HEK293T (cell line): ENCODE data around the gene PHF20.
"Not testable (repeated sequence)": the region's sequence is repeated elsewhere in the genome, so short reads cannot be mapped to it uniquely, and the experiment has no call there.

Source experiments
- CTCF ChIA-PET: fragments of 350-600 bp; formaldehyde crosslinking; extraction: SDS; loops from one replicate; lab custom pipeline; 2021; ENCODE audit warnings: antibody characterized with exemption, inconsistent platforms; lab: Yijun Ruan, JAX
- POLR2A ChIA-PET: fragments of 350-600 bp; formaldehyde crosslinking; extraction: SDS; loops from one replicate; lab custom pipeline; 2020; ENCODE audit warnings: antibody characterized with exemption, inconsistent platforms; lab: Yijun Ruan, JAX
- DNase-seq: peaks from one replicate; pipeline ENCODE4 v3.0.0; 2012; ENCODE audit warnings: mixed read lengths; ENCODE audit errors: extremely low spot score
- ARNT ChIP-seq: fragments of 450-650 bp; IDR thresholded peaks from 2 replicates; pipeline ENCODE4 v1.6.1; 2017; ENCODE audit warnings: mild to moderate bottlenecking
- BHLHE40 ChIP-seq: fragments of 450-650 bp; IDR thresholded peaks from 2 replicates; pipeline ENCODE4 v1.6.1; 2016; ENCODE audit warnings: mild to moderate bottlenecking, moderate library complexity, borderline replicate concordance
- CTBP1 ChIP-seq: fragments of 450-650 bp; IDR thresholded peaks from 2 replicates; pipeline ENCODE4 v1.6.1; 2016; ENCODE audit warnings: borderline replicate concordance
- ELF4 ChIP-seq: fragments of 450-650 bp; IDR thresholded peaks from 2 replicates; pipeline ENCODE4 v1.6.1; 2017; ENCODE audit warnings: antibody characterized with exemption
- FOXA1 ChIP-seq: fragments of 450-650 bp; IDR thresholded peaks from 2 replicates; pipeline ENCODE4 v1.6.1; 2016; ENCODE audit warnings: mild to moderate bottlenecking
- FOXK2 ChIP-seq: fragments of 450-650 bp; IDR thresholded peaks from 2 replicates; pipeline ENCODE4 v1.6.1; 2016; ENCODE audit warnings: mild to moderate bottlenecking
- FOXM1 ChIP-seq: fragments of 450-650 bp; IDR thresholded peaks from 2 replicates; pipeline ENCODE4 v1.6.1; 2017; ENCODE audit warnings: mild to moderate bottlenecking, borderline replicate concordance
- HDGF ChIP-seq: fragments of 450-650 bp; IDR thresholded peaks from 2 replicates; pipeline ENCODE4 v1.6.1; 2017; ENCODE audit warnings: antibody characterized with exemption, borderline replicate concordance
- L3MBTL2 ChIP-seq: fragments of 450-650 bp; conservative IDR thresholded peaks from 2 replicates; pipeline ENCODE4 v1.6.1; 2016; ENCODE audit warnings: mild to moderate bottlenecking
- LEF1 ChIP-seq: fragments of 450-650 bp; IDR thresholded peaks from 2 replicates; pipeline ENCODE4 v1.6.1; 2017; ENCODE audit warnings: mild to moderate bottlenecking, borderline replicate concordance
- NFRKB ChIP-seq: fragments of 450-650 bp; IDR thresholded peaks from 2 replicates; pipeline ENCODE4 v1.6.1; 2016; ENCODE audit warnings: mild to moderate bottlenecking, moderate library complexity
- PKNOX1 ChIP-seq: fragments of 450-650 bp; IDR thresholded peaks from 2 replicates; pipeline ENCODE4 v1.6.1; 2016
- SP1 ChIP-seq: fragments of 450-650 bp; IDR thresholded peaks from 2 replicates; pipeline ENCODE4 v1.6.1; 2017
- SUZ12 ChIP-seq: fragments of 450-650 bp; IDR thresholded peaks from 2 replicates; pipeline ENCODE4 v1.6.1; 2016; ENCODE audit warnings: mild to moderate bottlenecking
- TARDBP ChIP-seq: fragments of 450-650 bp; IDR thresholded peaks from 2 replicates; pipeline ENCODE4 v1.6.1; 2016
- ZNF384 ChIP-seq: fragments of 450-650 bp; IDR thresholded peaks from 2 replicates; pipeline ENCODE4 v1.6.1; 2016

The PHF20 gene

GRCh38 chr20:35771689-35772562 is at the start of gene PHF20:
PHF20 (plus strand) TSS chr20:35772015; CDS start chr20:35801523, 29,508 bp downstream.
- ChIA-PET CTCF (interaction anchor here (1.3 kb wide), 1 partner anchor 182 kb away, joined by 4 read pairs; the partner anchor contains the start of gene SCAND1), POLR2A (interaction anchor here (0.5 to 2.5 kb wide), 8 partner anchors 11 to 112 kb away, joined by 3 to 53 read pairs (median 3); partner anchors contain the start of gene RBM39)
- peak; percentile 98 for DNase-seq
- TF ChIP-seq FOXM1, result 0 out of 2 replicates have a peak, but pooled peaks have one; percentile 38
- no peak for TF ChIP-seq BHLHE40
- TF ChIP-seq FOXK2, result no peak
- no peak for TF ChIP-seq LEF1
- peak; percentile 98 for TF ChIP-seq PKNOX1
- no peak for TF ChIP-seq CTBP1
- TF ChIP-seq ARNT, result peak; percentile 52; the same call in 1 of the 2 replicates
- no peak for TF ChIP-seq ZNF384
- no peak for TF ChIP-seq SP1
- no peak for TF ChIP-seq TARDBP
- TF ChIP-seq SUZ12, result no peak
- no peak for TF ChIP-seq NFRKB
- TF ChIP-seq L3MBTL2, result peak; percentile 100
- no peak for TF ChIP-seq ELF4
- TF ChIP-seq FOXA1, result no peak
- TF ChIP-seq HDGF, result no peak

- POLR2A ChIA-PET, result interaction anchor here (0.7 kb wide), 1 partner anchor 12 kb away, joined by 3 read pairs; no protein-coding TSS in a partner anchor
- CTCF ChIA-PET, DNase-seq: not testable (repeated sequence)
Measured at GRCh38 chr20:35723275-35723639, 48.6 kb upstream of the PHF20 start.

- POLR2A ChIA-PET, result interaction anchor here (0.7 kb wide), 1 partner anchor 11 kb away, joined by 3 read pairs; no protein-coding TSS in a partner anchor
- CTCF ChIA-PET, result interaction anchor here (0.6 kb wide), 1 partner anchor 22 kb away, joined by 5 read pairs; no protein-coding TSS in a partner anchor
- not testable (repeated sequence) for DNase-seq
Measured at GRCh38 chr20:35723652-35724320, 48.0 kb upstream of the PHF20 start.

DNA sequence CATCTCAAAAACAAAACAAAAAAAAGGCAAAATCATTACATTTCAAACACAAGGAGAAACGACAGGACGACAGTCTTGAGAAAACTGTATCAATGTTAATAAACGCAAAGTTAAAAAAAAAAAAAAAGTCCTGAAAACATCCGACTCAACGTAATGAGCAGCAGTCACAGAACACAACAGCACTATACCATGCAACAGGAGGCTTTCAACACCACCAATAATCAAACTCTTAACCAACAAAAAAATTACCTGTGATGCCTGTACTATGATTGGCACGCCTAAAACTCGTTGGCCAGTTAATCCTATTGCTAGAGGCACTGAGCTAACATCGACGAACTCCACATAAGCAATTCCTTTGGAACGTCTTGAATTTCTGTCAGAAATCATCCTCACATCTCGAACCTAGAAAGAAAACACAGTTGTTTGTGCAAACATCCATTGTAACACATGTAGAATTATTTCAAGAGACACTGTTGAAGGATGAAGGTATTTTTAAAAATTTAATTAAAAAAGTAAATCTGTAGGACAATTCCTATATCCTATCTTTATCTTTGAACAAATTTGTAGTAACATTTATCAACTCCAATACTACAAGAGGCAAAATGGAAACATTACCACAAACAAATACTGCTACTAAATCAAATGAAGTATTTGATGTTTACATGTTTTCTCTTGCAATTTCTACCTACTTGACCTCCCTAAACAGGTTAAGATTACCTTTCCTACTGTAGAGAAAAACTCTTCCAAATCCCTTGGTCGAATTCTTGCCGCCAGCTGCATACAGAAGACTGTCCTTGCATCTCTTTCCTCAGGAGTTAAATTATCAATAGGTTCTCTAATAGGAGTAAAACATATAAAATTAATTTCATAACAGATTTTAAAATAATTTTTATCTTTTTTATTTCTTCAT is 47.2 kb upstream of the PHF20 start:
- DNase-seq, result no peak
- POLR2A ChIA-PET, result no interaction called here
- CTCF ChIA-PET, result interaction anchor here (0.6 kb wide), 1 partner anchor 23 kb away, joined by 5 read pairs; no protein-coding TSS in a partner anchor
- TF ChIP-seq NFRKB, result no peak
- no peak for TF ChIP-seq FOXA1
- TF ChIP-seq PKNOX1, result no peak
- no peak for TF ChIP-seq TARDBP
- TF ChIP-seq SUZ12, result no peak
- TF ChIP-seq BHLHE40, result no peak
- no peak for TF ChIP-seq SP1

GRCh38 chr20:35726842-35727711 is 44.7 kb upstream of the PHF20 start:
- ChIA-PET POLR2A (no interaction called here), CTCF (no interaction called here)
- no peak for TF ChIP-seq TARDBP
- TF ChIP-seq HDGF, result no peak
- TF ChIP-seq LEF1, result no peak
- no peak for TF ChIP-seq SP1
- no peak for TF ChIP-seq FOXA1
- no peak for TF ChIP-seq BHLHE40
- no peak for TF ChIP-seq L3MBTL2
- TF ChIP-seq NFRKB, result no peak
- TF ChIP-seq FOXM1, result no peak
- no peak for DNase-seq
